SK-N-SH (cell line): ENCODE data around the gene FSD1. TPM values are rescaled to one million over a fixed set of nuclear protein-coding genes. Genes with fewer than 3 reads are reported as not detected.

Experiments used
- CTCF ChIA-PET: fragments of 300-600, 350-600 bp; formaldehyde crosslinking; extraction: SDS; loops from one replicate; lab custom pipeline; 2021; lab: Yijun Ruan, JAX
- POLR2A ChIA-PET: fragments of 350-600 bp; sonication (Branson Sonifier 250); formaldehyde crosslinking; extraction: SDS; loops from one replicate; lab custom pipeline; 2020; ENCODE audit warnings: antibody characterized with exemption, inconsistent platforms; lab: Yijun Ruan, JAX
- DNase-seq: peaks from one replicate; pipeline ENCODE4 v3.0.0; 2012
- H2AFZ ChIP-seq: fragments of 200-600 bp; sonication (generic); 2 replicates; pipeline ENCODE4 v1.8.1; 2016; ENCODE audit warnings: antibody characterized with exemption, mild to moderate bottlenecking, low read depth
- H3F3A ChIP-seq: fragments of 200-600 bp; sonication (generic); replicated peaks from 2 replicates; pipeline ENCODE3; 2016; ENCODE audit warnings: antibody characterized with exemption, mild to moderate bottlenecking; ENCODE audit not compliant: insufficient read depth
- H3K27ac ChIP-seq, 2 experiments: fragments of 200-500 bp in 1 of 2; fragments of 200-600 bp in 1 of 2; sonication (Bioruptor generic) in 1 of 2; sonication (generic), shearing (Covaris generic) in 1 of 2; 2 replicates each; pipeline versions ENCODE4 v1.5.1 to v1.6.1; 2014 to 2016; ENCODE audit warnings: low read depth in 2 of 2, inconsistent platforms in 1 of 2, low read length in 1 of 2, mild to moderate bottlenecking in 1 of 2, mixed read lengths in 1 of 2
- H3K27me3 ChIP-seq: fragments of 200-600 bp; sonication (generic), shearing (Covaris generic); 2 replicates; pipeline ENCODE4 v1.6.1; 2016; ENCODE audit warnings: mixed run types; ENCODE audit not compliant: insufficient read depth
- H3K36me3 ChIP-seq, 2 experiments: fragments of 200-500 bp in 1 of 2; fragments of 200-600 bp in 1 of 2; sonication (Bioruptor generic) in 1 of 2; sonication (generic) in 1 of 2; replicated peaks in 1 of 2; 2 replicates each; pipeline versions ENCODE3 to v1.5.1; 2014 to 2016; ENCODE audit warnings: low read length in 1 of 2, mild to moderate bottlenecking in 1 of 2; ENCODE audit not compliant: insufficient read depth in 2 of 2, control insufficient read depth in 1 of 2
- H3K4me1 ChIP-seq, 2 experiments: fragments of 200-500 bp in 1 of 2; fragments of 200-600 bp in 1 of 2; sonication (Bioruptor generic) in 1 of 2; sonication (generic), shearing (Covaris generic) in 1 of 2; 2 replicates each; pipeline versions ENCODE4 v1.5.1 to v1.6.1; 2014 to 2016; ENCODE audit warnings: low read depth in 1 of 2, low read length in 1 of 2, mixed run types in 1 of 2; ENCODE audit not compliant: insufficient read depth in 2 of 2, control insufficient read depth in 1 of 2
- H3K4me2 ChIP-seq: fragments of 200-600 bp; sonication (generic), shearing (Covaris generic); 2 replicates; pipeline ENCODE4 v1.6.1; 2017; ENCODE audit warnings: mixed run types
- H3K4me3 ChIP-seq, 2 experiments: fragments of 200-500 bp in 1 of 2; fragments of 200-600 bp in 1 of 2; sonication (Bioruptor generic) in 1 of 2; sonication (generic), shearing (Covaris generic) in 1 of 2; 2 replicates each; pipeline versions ENCODE4 v1.5.1 to v1.8.1; 2014 to 2016; ENCODE audit warnings: low read depth in 2 of 2, inconsistent platforms in 1 of 2, low read length in 1 of 2, mild to moderate bottlenecking in 1 of 2, mixed read lengths in 1 of 2, moderate library complexity in 1 of 2
- H3K79me2 ChIP-seq: fragments of 200-600 bp; sonication (generic); 2 replicates; pipeline ENCODE4 v1.8.1; 2017; ENCODE audit warnings: mild to moderate bottlenecking; ENCODE audit not compliant: insufficient read depth
- H3K9ac ChIP-seq: fragments of 200-600 bp; sonication (generic); 2 replicates; pipeline ENCODE4 v1.6.1; 2017; ENCODE audit warnings: mixed run types
- H3K9me2 ChIP-seq: fragments of 200-600 bp; sonication (generic); 2 replicates; pipeline ENCODE4 v1.6.1; 2017; ENCODE audit warnings: mixed run types
- H3K9me3 ChIP-seq: fragments of 200-600 bp; sonication (generic); 2 replicates; pipeline ENCODE4 v1.6.1; 2017; ENCODE audit warnings: mixed run types, mild to moderate bottlenecking, moderate library complexity
- H4K20me1 ChIP-seq: fragments of 200-600 bp; sonication (generic); 2 replicates; pipeline ENCODE4 v1.6.1; 2017; ENCODE audit warnings: mild to moderate bottlenecking, mixed run types; ENCODE audit not compliant: insufficient read depth
- ELF1 ChIP-seq: IDR thresholded peaks from 2 replicates; pipeline ENCODE4 v1.4.0; 2012
- FOSL2 ChIP-seq: IDR thresholded peaks from 2 replicates; pipeline ENCODE4 v1.4.0; 2012; ENCODE audit warnings: low read depth, mild to moderate bottlenecking, moderate library complexity, borderline replicate concordance
- JUND ChIP-seq: IDR thresholded peaks from 2 replicates; pipeline ENCODE4 v1.4.0; 2012
- NFIC ChIP-seq: IDR thresholded peaks from 2 replicates; pipeline ENCODE4 v1.4.0; 2012; ENCODE audit warnings: borderline replicate concordance
- NRF1 ChIP-seq: IDR thresholded peaks from 2 replicates; pipeline ENCODE4 v1.6.1; 2012; ENCODE audit warnings: low read depth, mild to moderate bottlenecking, low read length
- POLR2AphosphoS5 ChIP-seq: IDR thresholded peaks from 2 replicates; pipeline ENCODE4 v1.6.1; 2012; ENCODE audit warnings: low read depth, low read length
- RCOR1 ChIP-seq: fragments of 150-350 bp; IDR thresholded peaks from 2 replicates; pipeline ENCODE4 v1.6.1; 2017; ENCODE audit warnings: antibody characterized with exemption, low read length
- RFX5 ChIP-seq: IDR thresholded peaks from 2 replicates; pipeline ENCODE4 v1.6.1; 2012; ENCODE audit warnings: mild to moderate bottlenecking, improper control_type of control experiment, low read length
- TAF1 ChIP-seq: IDR thresholded peaks from 2 replicates; pipeline ENCODE4 v1.6.1; 2012; ENCODE audit warnings: low read depth, mild to moderate bottlenecking, low read length, moderate library complexity, borderline replicate concordance
- TCF12 ChIP-seq: IDR thresholded peaks from 2 replicates; pipeline ENCODE4 v1.4.0; 2012
- WGBS: methylation state at CpG from one replicate; pipeline ENCODE4 v1.1.6; 2017; ENCODE audit warnings: low lambda C conversion rate; 5-methylcytosine and 5-hydroxymethylcytosine counted together
- polyA plus RNA-seq, 3 experiments: library from polyadenylated mRNA; depleted of rRNA; stranded (reverse); fragments of >200 nt; gene quantifications; 2 replicates each; pipeline ENCODE4 v1.2.3, GENCODE V29; 2012
- TF ChIP-seq, protein P1 (sequence below): fragments of 150-350 bp; IDR thresholded peaks from 2 replicates; pipeline ENCODE4 v1.6.1; 2016; ENCODE audit warnings: mild to moderate bottlenecking, low read depth, low read length
- TF ChIP-seq, protein P2 (sequence below): IDR thresholded peaks from 2 replicates; pipeline ENCODE4 v1.6.1; 2012; ENCODE audit warnings: mild to moderate bottlenecking, low read depth, low read length, moderate library complexity

FSD1 gene
- polyA plus RNA-seq, 1 of the 3 experiments (the other 2 are of a cell fraction): 49.0 TPM

DNA sequence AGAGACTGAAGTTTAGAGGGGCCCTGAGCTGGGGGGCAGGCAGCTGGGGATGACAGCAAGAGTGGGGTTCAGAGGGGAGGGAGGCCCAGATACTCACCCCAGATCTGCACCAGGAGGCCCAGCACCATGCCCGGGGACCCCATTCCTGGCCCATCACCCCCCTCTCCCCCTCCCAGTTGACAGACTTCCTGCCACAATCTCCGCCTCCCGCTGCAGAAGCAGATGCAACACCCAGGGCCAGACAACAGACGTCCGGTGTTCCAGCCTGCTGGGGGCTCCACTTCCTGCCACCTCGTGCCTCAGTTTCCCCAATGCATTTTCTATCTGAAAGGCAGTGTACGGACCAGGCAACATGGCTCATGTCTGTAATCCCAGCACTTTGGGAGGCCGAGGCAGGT, 2.2 kb upstream of the FSD1 start, which contains the start of gene TMIGD2:
TSS of gene TMIGD2 (minus strand) at position 147 of the 398 bp plus-strand sequence. CDS start at position 143, 4 bp downstream.
- Histone ChIP-seq H3K27ac (peak within 1 kb of the TSS in 1 of 2 experiments; percentile 72; a peak in 2 of 4 replicates), H4K20me1 (no peaks in the 10 kb centered on the region), H3K9ac (no peak within 1 kb of the TSS), H3K4me2 (no peak within 1 kb of the TSS), H3K4me1 (peaks cover 0 to 16% of the 10 kb centered on the region in 2 experiments; a peak in 1 of 4 replicates), H3K9me3 (no peaks in the 10 kb centered on the region), H3K27me3 (no peaks in the 10 kb centered on the region), H3K36me3 (no peaks in the 10 kb centered on the region), H3K79me2 (no peaks in the 10 kb centered on the region), H2AFZ (no peak within 1 kb of the TSS), H3F3A (no peaks in the 10 kb centered on the region), H3K4me3 (no peak within 1 kb of the TSS), H3K9me2 (no peaks in the 10 kb centered on the region)
- WGBS: 59% methylated on average over 7 of the region's 8 CpGs
- CTCF ChIA-PET: interaction anchor here (1.8 kb wide), 1 partner anchor 50 kb away, joined by 4 read pairs; no protein-coding TSS in a partner anchor
- POLR2A ChIA-PET: interaction anchor here (0.8 kb wide), 1 partner anchor 11 kb away, joined by 3 read pairs; no protein-coding TSS in a partner anchor
- peak; percentile 65 for DNase-seq
- TF ChIP-seq TCF12 (no peak), TAF1 (no peak), RCOR1 (no peak), FOSL2 (no peak), JUND (no peak), RFX5 (no peak), ELF1 (no peak), NFIC (no peak), POLR2AphosphoS5 (no peak), NRF1 (no peak)
- TF ChIP-seq, protein P1, sequence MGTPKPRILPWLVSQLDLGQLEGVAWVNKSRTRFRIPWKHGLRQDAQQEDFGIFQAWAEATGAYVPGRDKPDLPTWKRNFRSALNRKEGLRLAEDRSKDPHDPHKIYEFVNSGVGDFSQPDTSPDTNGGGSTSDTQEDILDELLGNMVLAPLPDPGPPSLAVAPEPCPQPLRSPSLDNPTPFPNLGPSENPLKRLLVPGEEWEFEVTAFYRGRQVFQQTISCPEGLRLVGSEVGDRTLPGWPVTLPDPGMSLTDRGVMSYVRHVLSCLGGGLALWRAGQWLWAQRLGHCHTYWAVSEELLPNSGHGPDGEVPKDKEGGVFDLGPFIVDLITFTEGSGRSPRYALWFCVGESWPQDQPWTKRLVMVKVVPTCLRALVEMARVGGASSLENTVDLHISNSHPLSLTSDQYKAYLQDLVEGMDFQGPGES: no peak
- TF ChIP-seq, protein P2, sequence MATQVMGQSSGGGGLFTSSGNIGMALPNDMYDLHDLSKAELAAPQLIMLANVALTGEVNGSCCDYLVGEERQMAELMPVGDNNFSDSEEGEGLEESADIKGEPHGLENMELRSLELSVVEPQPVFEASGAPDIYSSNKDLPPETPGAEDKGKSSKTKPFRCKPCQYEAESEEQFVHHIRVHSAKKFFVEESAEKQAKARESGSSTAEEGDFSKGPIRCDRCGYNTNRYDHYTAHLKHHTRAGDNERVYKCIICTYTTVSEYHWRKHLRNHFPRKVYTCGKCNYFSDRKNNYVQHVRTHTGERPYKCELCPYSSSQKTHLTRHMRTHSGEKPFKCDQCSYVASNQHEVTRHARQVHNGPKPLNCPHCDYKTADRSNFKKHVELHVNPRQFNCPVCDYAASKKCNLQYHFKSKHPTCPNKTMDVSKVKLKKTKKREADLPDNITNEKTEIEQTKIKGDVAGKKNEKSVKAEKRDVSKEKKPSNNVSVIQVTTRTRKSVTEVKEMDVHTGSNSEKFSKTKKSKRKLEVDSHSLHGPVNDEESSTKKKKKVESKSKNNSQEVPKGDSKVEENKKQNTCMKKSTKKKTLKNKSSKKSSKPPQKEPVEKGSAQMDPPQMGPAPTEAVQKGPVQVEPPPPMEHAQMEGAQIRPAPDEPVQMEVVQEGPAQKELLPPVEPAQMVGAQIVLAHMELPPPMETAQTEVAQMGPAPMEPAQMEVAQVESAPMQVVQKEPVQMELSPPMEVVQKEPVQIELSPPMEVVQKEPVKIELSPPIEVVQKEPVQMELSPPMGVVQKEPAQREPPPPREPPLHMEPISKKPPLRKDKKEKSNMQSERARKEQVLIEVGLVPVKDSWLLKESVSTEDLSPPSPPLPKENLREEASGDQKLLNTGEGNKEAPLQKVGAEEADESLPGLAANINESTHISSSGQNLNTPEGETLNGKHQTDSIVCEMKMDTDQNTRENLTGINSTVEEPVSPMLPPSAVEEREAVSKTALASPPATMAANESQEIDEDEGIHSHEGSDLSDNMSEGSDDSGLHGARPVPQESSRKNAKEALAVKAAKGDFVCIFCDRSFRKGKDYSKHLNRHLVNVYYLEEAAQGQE: no peak
